H54 (cell line): ENCODE data around the gene CENPV.
"Not testable (repeated sequence)": the region's sequence is repeated elsewhere in the genome, so short reads cannot be mapped to it uniquely, and the experiment has no call there.

Experiments used
- DNase-seq: peaks from one replicate; pipeline ENCODE4 v3.0.0; 2011; ENCODE audit warnings: low spot score, mixed read lengths; ENCODE audit not compliant: insufficient read length
- FAIRE-seq: peaks from 3 replicates; lab custom pipeline; 2011; peaks lifted over from hg19 to GRCh38; lab: Jason Lieb, UNC
- POLR2A ChIP-seq: IDR thresholded peaks from 2 replicates; pipeline ENCODE4 v1.6.1; 2011; ENCODE audit warnings: low read depth, mild to moderate bottlenecking, low read length

Gene CENPV

DNA sequence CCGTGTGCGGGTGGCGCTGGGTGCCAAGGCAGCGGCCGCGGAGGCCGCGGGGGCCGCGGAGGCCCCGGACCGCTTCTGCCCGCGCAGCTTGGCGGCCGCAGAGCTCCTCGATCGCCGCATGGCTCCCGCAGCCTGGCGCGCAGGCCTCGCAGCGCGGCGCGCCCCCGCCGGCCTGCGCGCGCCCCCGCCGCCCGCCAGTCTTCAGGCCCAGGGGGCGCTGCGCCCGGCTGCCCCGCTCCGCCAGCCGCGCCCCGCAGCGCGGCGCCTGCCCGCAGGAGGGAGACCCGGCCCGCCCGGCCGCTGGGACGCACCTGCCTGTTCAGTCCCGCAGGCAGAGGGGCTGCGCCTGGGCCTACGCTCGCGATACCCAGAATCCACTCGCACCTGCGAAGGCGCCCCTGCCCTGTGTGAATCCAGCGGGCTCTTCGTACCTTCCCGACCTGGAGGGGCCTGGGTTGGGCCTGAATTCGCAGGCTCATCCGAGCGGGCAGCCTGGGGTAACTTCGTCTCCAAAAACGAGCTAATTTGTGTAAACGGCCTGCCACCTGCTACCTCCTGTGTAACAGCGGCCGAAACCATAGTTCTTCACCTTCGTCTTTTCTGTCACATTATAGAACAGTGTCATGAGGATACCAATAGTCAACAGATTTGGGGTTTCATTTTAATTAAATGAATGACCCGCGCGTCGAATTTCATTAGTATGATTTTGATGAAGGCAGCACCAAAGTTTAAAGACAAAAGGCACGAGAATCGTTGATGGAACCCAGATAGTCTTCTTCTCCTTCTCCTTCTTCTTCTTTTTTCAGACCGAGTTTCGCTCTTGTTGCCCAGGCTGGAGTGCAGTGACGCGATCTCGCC, at the start of gene CENPV:
Gene CENPV, minus strand, starts transcription at position 153 of the 858 bp plus-strand sequence. Its CDS starts 33 bp downstream, at position 120.
- peak; percentile 19; the same call in 1 of the 2 replicates for TF ChIP-seq POLR2A
- FAIRE-seq (no peak), DNase-seq (peak; percentile 40)

GRCh38 chr17:16398270-16399267, 45.3 kb upstream of the CENPV start:
- DNase-seq (no peak), FAIRE-seq (no peak)
- TF ChIP-seq POLR2A = no peak

- not testable (repeated sequence) for DNase-seq, FAIRE-seq
Observed at GRCh38 chr17:16396693-16397092, 43.4 kb upstream of the CENPV start.

DNA sequence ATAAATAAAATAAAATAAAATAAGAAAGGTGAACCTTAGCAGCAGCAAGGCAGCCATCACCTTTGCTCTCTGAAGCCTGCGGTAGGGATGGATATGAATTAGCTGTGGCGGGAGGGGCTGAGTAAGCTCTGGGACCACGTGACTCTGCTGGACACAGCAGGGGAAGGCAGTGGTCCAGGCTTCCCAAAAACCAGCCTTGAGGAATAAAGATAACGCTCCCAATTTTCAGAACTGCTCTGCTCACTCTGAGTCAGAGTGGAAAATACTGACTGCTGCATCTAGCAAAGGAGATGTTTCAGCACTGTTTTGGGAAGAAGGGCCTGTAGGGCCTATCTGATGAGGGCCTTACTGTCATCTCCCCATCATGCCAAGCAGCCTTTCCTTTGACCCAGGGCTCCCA, 42.6 kb upstream of the CENPV start:
- FAIRE-seq, DNase-seq: not testable (repeated sequence)

GRCh38 chr17:16392491-16392890, 39.2 kb upstream of the CENPV start:
- not testable (repeated sequence) for FAIRE-seq, DNase-seq

GRCh38 chr17:16391451-16391850, 38.2 kb upstream of the CENPV start:
- no peak for TF ChIP-seq POLR2A
- DNase-seq (no peak), FAIRE-seq (no peak)

DNA sequence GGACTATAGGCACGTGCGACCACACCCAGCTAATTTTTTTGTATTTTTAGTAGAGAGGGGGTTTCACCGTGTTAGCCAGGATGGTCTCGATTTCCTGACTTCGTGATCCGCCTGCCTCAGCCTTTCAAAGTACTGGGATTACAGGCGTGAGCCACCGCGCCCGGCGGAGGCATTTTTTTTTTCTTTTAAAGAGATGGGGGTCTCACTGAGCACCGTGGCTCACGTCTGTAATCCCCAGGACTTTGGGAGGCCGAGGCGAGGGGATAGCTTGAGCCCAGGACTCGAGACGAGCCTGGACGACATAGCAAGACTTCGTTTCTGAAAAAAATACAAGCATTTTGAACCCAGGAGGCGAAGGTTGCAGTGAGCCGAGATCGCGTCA, 32.8 kb upstream of the CENPV start:
- not testable (repeated sequence) for DNase-seq

GRCh38 chr17:16384557-16384956, 31.3 kb upstream of the CENPV start:
- DNase-seq = no peak

More for the DNA sequence above, 32.8 kb upstream of the CENPV start:
- not testable (repeated sequence) for FAIRE-seq

DNA sequence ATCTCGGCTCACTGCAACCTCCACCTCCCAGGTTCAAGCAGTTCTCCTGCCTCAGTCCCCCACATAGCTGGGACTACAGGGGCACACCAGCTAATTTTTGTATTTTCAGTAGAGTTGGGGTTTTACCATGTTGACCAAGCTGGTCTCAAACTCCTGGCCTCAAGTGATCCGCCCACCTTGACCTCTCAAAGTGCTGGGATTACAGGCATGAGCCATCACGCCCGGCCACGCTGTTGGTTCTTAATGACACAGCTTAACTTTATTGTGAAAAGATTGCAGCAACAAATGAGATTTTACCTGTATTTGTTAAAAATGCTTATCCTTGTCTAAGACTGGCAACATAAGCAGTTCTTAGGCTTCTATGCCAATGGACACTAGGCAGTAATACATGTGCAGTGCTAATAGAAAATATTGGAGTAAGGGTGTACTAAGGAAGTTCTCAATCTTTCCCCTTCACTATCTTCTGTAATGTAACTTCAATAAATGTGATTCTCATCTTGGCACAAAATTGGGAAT, 30.6 kb upstream of the CENPV start:
- no peak for TF ChIP-seq POLR2A
- FAIRE-seq (no peak), DNase-seq (no peak)

More at GRCh38 chr17:16384557-16384956, 31.3 kb upstream of the CENPV start:
- FAIRE-seq = no peak
- no peak for TF ChIP-seq POLR2A

DNA sequence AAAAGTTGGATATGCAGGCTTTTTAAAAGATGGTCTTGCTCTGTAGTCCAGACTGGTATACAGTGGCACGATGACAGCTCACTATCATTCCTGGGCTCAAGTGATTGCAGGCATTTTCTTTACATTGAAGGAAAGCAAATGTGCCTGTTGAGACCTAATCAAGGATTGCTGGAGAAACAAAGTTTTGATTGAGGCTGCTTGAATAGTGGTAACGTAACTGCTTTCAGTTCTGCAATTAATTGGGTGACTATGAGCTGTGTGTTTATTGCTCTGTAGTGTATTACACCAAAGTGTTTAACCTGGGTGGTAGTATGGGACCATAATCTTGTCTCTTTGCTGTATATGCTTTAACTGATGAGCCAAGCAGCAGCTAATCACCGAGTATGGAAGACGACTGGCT, 29.9 kb upstream of the CENPV start:
- no peak for FAIRE-seq
- TF ChIP-seq POLR2A = no peak
- no peak for DNase-seq

- FAIRE-seq (no peak), DNase-seq (no peak)
- TF ChIP-seq POLR2A = no peak
Observed at GRCh38 chr17:16381496-16381820, 28.2 kb upstream of the CENPV start.

DNA sequence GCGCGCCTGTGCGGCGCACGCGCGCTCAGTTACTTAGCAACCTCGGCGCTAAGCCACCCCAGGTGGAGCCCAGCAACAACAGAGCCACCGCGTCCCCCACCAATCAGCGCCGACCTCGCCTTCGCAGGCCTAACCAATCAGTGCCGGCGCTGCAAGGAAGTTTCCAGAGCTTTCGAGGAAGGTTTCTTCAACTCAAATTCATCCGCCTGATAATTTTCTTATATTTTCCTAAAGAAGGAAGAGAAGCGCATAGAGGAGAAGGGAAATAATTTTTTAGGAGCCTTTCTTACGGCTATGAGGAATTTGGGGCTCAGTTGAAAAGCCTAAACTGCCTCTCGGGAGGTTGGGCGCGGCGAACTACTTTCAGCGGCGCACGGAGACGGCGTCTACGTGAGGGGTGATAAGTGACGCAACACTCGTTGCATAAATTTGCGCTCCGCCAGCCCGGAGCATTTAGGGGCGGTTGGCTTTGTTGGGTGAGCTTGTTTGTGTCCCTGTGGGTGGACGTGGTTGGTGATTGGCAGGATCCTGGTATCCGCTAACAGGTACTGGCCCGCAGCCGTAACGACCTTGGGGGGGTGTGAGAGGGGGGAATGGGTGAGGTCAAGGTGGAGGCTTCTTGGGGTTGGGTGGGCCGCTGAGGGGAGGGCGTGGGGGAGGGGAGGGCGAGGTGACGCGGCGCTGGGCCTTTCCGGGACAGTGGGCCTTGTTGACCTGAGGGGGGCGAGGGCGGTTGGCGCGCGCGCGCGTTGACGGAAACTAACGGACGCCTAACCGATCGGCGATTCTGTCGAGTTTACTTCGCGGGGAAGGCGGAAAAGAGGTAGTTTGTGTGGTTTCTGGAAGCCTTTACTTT, 27.6 kb upstream of the CENPV start, which contains the start of gene UBB:
Gene UBB, plus strand, starts transcription at position 452 of the 856 bp plus-strand sequence. CDS start 817 bp downstream, outside the sequence.
- peak; percentile 86 for DNase-seq
- peak; percentile 20 for FAIRE-seq
- peak; percentile 99 for TF ChIP-seq POLR2A

- no peak for FAIRE-seq
- TF ChIP-seq POLR2A = no peak
- no peak for DNase-seq
Observed at GRCh38 chr17:16379654-16380053, 26.4 kb upstream of the CENPV start.
